Activated T-cell treated with anti-CD3 and anti-CD28 coated beads, Interleukin-2, amount 50 U/mL, for 24 hours (primary cell): Measurements from ENCODE around the gene MFSD8.
"Not testable (repeated sequence)": the region's sequence is repeated elsewhere in the genome, so short reads cannot be mapped to it uniquely, and the experiment has no call there.

ENCODE experiments used
- DNase-seq: peaks from one replicate; pipeline ENCODE4 v3.0.0-alpha.2; 2020
- H3K27ac Mint-ChIP-seq: 2 replicates; pipeline ENCODE4 v1.8.0; 2020; ENCODE audit warnings: mild to moderate bottlenecking, mixed read lengths
- H3K27me3 Mint-ChIP-seq: 2 replicates; pipeline ENCODE4 v1.8.0; 2020; ENCODE audit warnings: mixed read lengths
- H3K36me3 Mint-ChIP-seq: 2 replicates; pipeline ENCODE4 v1.8.0; 2020; ENCODE audit warnings: low read depth, mixed read lengths
- H3K4me1 Mint-ChIP-seq: 2 replicates; pipeline ENCODE4 v1.8.0; 2020; ENCODE audit warnings: low read depth, mixed read lengths
- H3K4me3 Mint-ChIP-seq: 2 replicates; pipeline ENCODE4 v1.8.0; 2020; ENCODE audit warnings: mild to moderate bottlenecking, moderate library complexity, mixed read lengths
- H3K9me3 Mint-ChIP-seq: 2 replicates; pipeline ENCODE4 v1.8.0; 2020; ENCODE audit warnings: mixed read lengths

The MFSD8 gene

DNA sequence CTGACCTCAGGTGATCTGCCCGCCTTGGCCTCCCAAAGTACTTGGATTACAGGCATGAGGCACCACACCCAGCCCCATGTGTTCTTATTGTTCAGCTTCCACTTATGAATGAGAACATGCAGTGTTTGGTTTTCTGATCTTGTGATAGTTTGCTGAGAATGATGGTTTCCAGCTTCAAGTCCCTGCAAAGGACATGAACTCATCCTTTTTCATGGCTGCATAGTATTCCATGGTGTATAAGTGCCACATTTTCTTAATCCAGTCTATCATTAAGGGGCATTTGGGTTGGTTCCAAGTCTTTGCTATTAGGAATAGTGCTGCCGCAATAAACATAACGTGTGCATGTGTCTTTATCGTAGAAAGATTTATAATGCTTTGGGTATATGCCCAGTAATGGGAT is 65.3 kb downstream of the MFSD8 start:
- DNase-seq, H3K4me3 Mint-ChIP-seq, H3K9me3 Mint-ChIP-seq, H3K4me1 Mint-ChIP-seq, H3K27me3 Mint-ChIP-seq, H3K27ac Mint-ChIP-seq: not testable (repeated sequence)
- peaks cover 51% of the 10 kb centered on the region for H3K36me3 Mint-ChIP-seq

- Mint-ChIP-seq H3K36me3 (peaks cover 78% of the 10 kb centered on the region), H3K4me1 (no peaks in the 10 kb centered on the region), H3K27ac (no peak overlapping the region), H3K9me3 (peaks cover 4% of the 10 kb centered on the region), H3K27me3 (no peaks in the 10 kb centered on the region), H3K4me3 (no peak overlapping the region)
- DNase-seq: no peak
Observed at GRCh38 chr4:127896528-127896927, 68.4 kb downstream of the MFSD8 start.

DNA sequence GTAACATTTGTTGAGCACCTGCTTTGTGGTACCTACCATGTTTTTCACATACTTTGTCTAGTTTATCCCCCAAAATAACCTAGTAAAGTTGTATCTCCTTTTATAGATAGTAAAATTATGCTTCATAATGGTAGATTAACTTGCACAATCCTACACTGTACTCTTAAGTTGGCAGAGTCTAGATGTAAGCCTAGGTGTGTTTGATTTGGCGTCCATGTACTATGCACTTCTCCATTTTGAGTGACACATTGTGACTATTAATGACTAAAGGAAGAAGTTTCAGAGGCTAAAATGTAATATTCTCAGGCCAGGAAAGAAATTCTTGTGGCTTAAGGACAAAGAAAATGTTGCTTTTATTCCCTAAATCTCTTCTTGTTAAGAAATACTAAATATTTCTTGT is 68.9 kb downstream of the MFSD8 start:
- peaks cover 79% of the 10 kb centered on the region for H3K36me3 Mint-ChIP-seq
- H3K4me3 Mint-ChIP-seq: no peak overlapping the region
- H3K27me3 Mint-ChIP-seq: no peaks in the 10 kb centered on the region
- DNase-seq: no peak
- peaks cover 4% of the 10 kb centered on the region for H3K9me3 Mint-ChIP-seq
- no peaks in the 10 kb centered on the region for H3K4me1 Mint-ChIP-seq
- no peak overlapping the region for H3K27ac Mint-ChIP-seq

DNA sequence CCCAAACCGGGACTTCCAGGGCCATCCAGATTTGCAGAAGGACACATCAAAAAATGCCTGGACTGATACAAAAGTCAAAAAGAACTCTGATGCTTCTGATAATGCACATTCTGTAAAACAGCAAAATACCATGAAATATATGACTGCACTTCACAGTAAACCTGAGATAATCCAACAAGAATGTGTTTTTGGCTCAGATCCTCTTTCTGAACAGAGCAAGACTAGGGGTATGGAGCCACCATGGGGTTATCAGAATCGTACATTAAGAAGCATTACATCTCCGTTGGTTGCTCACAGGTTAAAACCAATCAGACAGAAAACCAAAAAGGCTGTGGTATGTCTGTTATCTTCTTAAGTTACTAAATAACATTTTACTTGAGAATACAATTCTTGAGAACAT is 75.1 kb downstream of the MFSD8 start:
- DNase-seq: no peak
- H3K27me3 Mint-ChIP-seq: no peaks in the 10 kb centered on the region
- no peaks in the 10 kb centered on the region for H3K9me3 Mint-ChIP-seq
- no peak overlapping the region for H3K27ac Mint-ChIP-seq
- peaks cover 5% of the 10 kb centered on the region for H3K4me1 Mint-ChIP-seq
- peaks cover 84% of the 10 kb centered on the region for H3K36me3 Mint-ChIP-seq
- H3K4me3 Mint-ChIP-seq: no peak overlapping the region

- Mint-ChIP-seq H3K4me3 (no peak overlapping the region), H3K27ac (no peak overlapping the region), H3K27me3 (no peaks in the 10 kb centered on the region), H3K4me1 (peaks cover 5% of the 10 kb centered on the region), H3K36me3 (peaks cover 85% of the 10 kb centered on the region), H3K9me3 (no peaks in the 10 kb centered on the region)
- DNase-seq: no peak
Observed at GRCh38 chr4:127888559-127888958, 76.4 kb downstream of the MFSD8 start.

- Mint-ChIP-seq H3K4me1 (peaks cover 25% of the 10 kb centered on the region), H3K27me3 (no peaks in the 10 kb centered on the region), H3K4me3 (peak overlapping the region; percentile 100), H3K9me3 (no peaks in the 10 kb centered on the region), H3K36me3 (peaks cover 59% of the 10 kb centered on the region), H3K27ac (peak overlapping the region; percentile 99)
- no peak for DNase-seq
Observed at GRCh38 chr4:127881563-127881864, 83.5 kb downstream of the MFSD8 start.

- Mint-ChIP-seq H3K27me3 (no peaks in the 10 kb centered on the region), H3K4me1 (peaks cover 25% of the 10 kb centered on the region), H3K36me3 (peaks cover 53% of the 10 kb centered on the region), H3K9me3 (no peaks in the 10 kb centered on the region), H3K27ac (peak within 1 kb of the TSS; percentile 99), H3K4me3 (peak within 1 kb of the TSS; percentile 100)
- DNase-seq: peak; percentile 94
Observed at GRCh38 chr4:127880763-127881562, 84.0 kb downstream of the MFSD8 start, which contains the start of gene PLK4. TSS of gene PLK4 (plus strand) at chr4:127880893. CDS start at chr4:127881135, 242 bp downstream.

DNA sequence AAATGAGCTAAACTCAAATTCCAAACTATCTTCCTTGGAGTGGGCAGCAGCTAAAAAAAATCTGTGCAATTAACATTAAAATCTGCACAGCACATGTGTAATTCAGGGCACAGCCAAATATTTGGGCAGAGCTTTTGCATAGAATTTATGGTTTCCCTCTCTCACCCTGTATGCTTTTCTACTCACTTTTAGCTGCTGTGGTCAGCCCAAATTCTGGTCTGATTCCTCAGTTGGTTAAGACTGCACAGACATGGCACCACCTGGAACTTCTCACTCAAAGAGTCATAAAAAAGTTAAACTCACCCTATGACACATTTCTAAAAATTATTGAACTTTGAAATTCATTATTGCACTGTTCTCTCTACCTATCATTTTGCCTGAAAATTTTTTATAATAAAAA is 89.2 kb downstream of the MFSD8 start:
- no peak for DNase-seq
- Mint-ChIP-seq H3K36me3 (peaks cover 18% of the 10 kb centered on the region), H3K27ac (no peak overlapping the region), H3K4me1 (peaks cover 10% of the 10 kb centered on the region), H3K9me3 (no peaks in the 10 kb centered on the region), H3K4me3 (no peak overlapping the region), H3K27me3 (no peaks in the 10 kb centered on the region)

DNA sequence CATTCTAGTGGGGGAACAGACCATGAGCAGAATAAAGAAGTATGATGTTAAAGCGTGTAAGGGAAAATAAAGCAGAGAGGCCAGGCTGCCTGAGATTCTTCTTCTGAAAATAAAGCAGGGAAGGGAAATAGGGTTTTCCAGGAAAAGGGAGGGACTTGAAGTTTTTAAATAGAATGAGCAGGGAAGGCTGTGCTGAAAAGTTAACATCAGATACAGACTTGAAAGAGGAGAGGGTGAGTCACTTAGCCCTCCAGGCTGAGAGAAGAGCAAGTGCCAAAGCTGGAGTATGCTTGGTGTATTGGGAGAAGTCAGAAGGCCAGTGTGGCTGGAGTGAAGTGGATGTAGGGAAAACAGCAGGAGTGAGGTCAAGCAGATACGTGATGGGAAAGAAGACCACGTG is 94.3 kb downstream of the MFSD8 start:
- Mint-ChIP-seq H3K27ac (no peak overlapping the region), H3K9me3 (no peaks in the 10 kb centered on the region), H3K27me3 (no peaks in the 10 kb centered on the region), H3K36me3 (peaks cover 12% of the 10 kb centered on the region), H3K4me3 (no peak overlapping the region), H3K4me1 (no peaks in the 10 kb centered on the region)
- no peak for DNase-seq

GRCh38 chr4:127870281-127870680 is 94.7 kb downstream of the MFSD8 start:
- DNase-seq: no peak
- no peak overlapping the region for H3K27ac Mint-ChIP-seq
- no peak overlapping the region for H3K4me3 Mint-ChIP-seq
- H3K36me3 Mint-ChIP-seq: peaks cover 8% of the 10 kb centered on the region
- no peaks in the 10 kb centered on the region for H3K9me3 Mint-ChIP-seq
- H3K27me3 Mint-ChIP-seq: no peaks in the 10 kb centered on the region
- H3K4me1 Mint-ChIP-seq: no peaks in the 10 kb centered on the region

- H3K9me3 Mint-ChIP-seq: peaks cover 2% of the 10 kb centered on the region
- H3K4me3 Mint-ChIP-seq: no peak overlapping the region
- H3K36me3 Mint-ChIP-seq: peaks cover 2% of the 10 kb centered on the region
- H3K4me1 Mint-ChIP-seq: no peaks in the 10 kb centered on the region
- no peak overlapping the region for H3K27ac Mint-ChIP-seq
- H3K27me3 Mint-ChIP-seq: no peaks in the 10 kb centered on the region
- no peak for DNase-seq
Observed at GRCh38 chr4:127868196-127868595, 96.8 kb downstream of the MFSD8 start.
